GM21367 (cell line): ENCODE results near the gene FOXO1.

Experiments used
- ATAC-seq: cut with Tn5 transposase; IDR thresholded peaks from one replicate; pipeline ENCODE4 v1.9.1; 2021; ENCODE audit not compliant: unreplicated experiment

FOXO1 gene

DNA sequence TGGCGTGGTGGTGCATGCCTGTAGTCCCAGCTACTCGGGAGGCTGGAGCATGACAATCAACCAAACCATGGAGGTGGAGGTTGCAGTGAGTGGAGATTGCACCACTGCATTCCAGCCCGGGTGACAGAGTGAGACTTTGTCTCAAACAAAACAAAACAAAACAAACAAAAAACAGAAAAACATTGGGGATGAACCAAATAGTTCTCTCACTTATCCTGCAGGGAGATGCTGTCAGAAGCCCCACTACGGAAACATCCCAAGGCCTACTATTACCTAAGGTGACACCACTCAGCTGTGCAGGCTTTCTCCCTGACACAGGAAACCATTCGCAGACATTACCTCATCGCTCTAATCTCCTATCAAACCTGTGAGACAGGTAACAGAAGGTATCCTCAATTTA lies 113.5 kb downstream of the FOXO1 start:
- no peak for ATAC-seq

DNA sequence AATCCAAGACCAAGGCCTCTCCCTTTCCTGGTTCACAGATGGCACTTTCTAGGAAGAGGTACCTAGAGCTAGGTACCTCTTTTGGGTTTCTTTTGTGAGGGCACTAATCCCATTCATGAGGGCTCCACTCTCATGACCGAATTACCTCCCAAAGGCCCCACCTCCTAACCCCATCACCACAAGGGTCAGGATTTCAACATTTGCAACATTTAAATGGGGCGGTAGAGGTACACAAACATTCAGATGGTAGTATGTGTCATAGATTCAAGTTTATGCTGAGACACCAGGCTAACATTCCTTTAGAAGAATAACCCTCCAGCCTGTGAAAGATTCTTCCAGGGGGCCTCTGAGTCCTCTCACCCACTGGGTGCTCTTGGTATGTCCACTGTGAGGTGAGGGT lies 116.3 kb downstream of the FOXO1 start:
- ATAC-seq, result no peak

DNA sequence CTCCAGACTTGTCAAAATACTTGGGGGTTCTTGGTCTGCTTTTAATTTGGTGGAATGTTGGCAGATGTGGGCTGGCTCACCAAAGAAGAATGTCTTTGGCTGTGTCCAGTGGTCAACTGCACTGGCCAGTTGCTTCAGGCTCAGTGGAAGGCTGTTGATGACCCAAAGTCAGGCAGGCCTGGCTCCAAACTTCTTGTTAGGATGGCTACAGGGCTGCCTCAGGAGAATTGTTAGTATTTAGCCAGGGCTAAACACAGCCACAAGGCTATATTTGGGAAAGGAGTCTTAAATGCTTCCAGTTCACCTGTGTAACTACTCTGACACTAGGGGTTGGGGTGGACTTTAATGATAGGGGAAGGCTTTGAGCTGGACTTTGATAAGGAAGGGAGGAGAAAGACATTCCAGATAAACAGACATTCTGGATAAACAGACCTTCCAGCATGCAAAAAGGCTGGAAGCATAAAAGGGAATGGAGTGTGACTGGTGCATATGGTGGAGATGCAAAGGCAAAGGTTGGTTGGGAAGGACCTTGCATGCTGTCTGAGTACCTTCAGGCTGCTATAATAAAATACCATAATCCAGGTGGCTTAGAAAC lies 116.8 kb downstream of the FOXO1 start:
- no peak for ATAC-seq

DNA sequence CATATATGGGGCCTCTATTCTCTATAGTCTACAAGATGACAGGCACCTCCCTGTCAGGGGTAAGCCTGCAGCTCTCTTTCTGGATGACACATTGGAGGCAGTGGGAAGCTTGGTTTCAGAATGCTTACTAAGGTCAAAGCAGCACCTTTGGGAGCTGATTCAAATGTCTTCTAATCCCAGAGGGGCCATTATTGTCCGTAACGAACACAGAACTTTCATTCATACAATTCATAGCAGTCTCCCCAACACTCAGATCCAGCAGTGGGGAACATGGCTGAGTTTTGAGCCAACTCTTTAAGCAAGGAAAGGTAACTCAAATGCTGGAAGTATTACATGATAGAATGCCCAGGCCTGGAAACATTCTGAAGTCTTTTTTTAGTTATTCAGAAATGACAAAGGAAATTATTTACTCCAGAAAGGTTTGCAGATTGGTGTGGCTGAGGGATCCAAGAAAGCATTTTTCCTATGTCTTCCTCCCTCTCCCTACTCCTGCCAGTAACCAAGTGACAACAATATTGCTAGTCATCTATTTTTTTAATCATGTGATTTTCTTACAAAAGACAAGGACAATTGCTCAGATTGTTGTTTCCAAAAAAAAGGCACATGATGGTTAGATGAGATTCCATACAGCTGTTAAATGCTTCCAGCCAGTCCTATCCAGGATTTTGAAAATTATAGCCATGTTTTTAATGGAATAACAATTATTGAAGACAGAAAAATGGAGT lies 118.7 kb downstream of the FOXO1 start:
- ATAC-seq, result no peak

DNA sequence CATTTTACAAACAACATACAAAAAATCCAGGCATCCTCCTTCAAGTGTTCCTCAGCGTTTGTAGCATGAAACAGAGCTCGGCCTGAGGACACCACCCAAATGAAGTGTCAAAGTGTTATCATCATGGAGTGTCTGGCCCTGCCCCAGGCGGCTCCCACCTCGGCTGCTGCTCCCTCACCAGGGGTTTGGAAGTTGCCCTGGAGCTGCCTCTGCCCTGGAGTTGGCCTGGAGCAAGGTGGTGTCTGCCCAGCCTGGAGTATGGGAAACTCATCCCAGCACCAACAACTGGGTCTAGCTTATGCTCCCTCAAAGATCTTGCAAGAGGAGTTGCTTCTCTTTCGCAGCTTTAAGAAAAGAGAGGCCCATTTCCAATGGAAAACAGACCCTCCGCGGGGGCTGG lies 120.4 kb downstream of the FOXO1 start:
- ATAC-seq, result no peak

DNA sequence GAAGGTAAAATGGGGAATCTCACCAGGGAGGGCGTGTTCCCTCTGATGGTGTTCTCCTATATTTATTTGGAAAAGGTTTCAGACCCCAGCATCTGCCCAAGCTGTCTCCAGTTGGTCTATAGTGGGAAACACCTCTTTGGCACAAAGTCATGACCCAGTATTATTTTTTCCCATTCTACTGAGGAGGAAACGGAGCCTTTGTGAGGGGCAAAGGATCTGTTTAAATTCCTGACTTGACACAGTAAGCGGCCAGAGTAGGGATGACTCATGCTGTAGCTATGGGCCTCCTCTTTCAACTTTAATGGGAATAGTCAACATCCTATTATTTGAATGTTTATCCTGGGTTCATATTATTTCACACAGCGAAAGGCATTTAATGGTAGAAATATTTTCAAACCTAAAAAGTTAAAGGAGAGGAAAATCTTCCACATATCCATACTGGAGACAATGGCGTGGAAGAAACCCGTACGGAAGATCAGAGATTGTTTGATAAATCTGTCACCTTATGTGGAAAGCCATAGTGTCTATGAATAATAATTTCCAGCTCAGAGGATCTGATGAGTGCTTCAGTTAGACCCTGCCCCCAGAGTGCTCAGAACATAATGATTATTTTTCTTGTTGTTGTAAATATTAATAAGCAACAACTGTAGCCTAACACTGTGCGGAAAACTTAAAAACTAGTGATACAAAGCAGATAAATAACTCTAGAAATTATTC lies 126.0 kb downstream of the FOXO1 start:
- no peak for ATAC-seq

DNA sequence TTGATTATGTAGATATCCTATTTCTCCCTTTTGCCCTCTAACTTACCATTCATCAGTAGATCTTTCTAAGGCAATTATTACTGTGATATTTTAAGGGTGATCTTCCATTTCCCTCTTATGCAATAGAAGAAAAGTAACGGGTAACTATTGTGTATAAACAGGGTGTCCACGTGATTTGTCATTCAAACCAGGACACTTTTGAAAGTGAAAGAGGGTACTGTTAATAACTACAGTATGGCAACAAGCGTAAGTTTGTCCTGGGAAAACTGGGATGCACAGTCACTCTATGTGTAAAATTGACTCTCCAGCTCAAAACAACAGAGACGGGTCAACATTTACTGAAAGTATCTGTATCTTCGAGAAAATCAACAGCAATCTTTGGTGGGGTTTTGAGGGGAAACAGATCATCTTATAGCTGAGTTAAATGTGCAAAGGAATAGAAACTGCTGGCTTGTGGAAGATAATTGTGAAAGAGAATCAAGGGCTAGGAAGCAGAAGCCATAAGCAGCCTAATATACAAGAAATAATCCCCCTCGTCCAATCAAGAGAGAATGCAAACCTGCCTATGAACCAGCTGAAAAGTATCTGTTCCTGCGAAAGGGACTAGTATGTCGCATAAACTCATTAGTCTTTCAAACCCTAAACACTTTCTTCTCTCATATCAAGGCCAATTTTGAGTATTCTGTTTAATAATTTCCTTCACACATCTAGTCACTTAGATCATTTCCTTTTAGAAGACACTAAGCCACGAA lies 126.7 kb downstream of the FOXO1 start:
- ATAC-seq, result no peak

DNA sequence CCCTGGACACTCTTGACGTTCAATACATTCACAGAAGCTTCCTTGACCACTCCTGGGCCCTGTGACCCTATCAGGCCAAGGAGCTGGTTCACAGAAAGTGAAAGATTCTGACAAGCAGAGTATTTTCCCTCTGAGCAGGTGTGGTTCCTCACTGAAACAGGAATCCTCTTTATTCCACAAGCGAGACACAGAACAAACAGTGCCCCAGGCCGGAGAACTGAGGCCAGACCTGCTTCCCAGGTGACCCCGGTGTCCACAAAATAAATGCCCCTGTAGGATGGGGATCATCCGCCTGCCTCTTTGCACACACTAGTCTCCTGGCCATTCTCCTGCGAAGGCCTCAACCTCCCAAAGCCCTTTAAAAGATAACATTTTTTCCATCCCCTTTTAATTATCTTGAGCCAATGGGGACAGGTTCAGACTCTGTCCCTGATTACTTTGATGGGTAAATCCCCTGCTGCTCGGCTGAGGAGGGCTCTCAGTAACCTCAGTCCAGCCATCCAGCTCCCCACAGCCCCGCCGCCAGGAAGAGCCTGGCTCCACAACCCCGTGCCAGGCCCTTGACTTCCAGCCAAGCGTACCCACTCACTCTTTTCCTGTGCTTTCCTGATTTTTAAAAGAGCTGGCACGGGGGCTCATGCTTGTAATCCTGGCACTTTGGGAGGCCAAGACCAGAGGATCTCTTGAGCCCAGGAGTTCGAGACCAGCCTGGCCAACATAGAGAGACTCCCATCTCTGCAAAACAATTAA lies 129.1 kb downstream of the FOXO1 start:
- ATAC-seq, result no peak

DNA sequence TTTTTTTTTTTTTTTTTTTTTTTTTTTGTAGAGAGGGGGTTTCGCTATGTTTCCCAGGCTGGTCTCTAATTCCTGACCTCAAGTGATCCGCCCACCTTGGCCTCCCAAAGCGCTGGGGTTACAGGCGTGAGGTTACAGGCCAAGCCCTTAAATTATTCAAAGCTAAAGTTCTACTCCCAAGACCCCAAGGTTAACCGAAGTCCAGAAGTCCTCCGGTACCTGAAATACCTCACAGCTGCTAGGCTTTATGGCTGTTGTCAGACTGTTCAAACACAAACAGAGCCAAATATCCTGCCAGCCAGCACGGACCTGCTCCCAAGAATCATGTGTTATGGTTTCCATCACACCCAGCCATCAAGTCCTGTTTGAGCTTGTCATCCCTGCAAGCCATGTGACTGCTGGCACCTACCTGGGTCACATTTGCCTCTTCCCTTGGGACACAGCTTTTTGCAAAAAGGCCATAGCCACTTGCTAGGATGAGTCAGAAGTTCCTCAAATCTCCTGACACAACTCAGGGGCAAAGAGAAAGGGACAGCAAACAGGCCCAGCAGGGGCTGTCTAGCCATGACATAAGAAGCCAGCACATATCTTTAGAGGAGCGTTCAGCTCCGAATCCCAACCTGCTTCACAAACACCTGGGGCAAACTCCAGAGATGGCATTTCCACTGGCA lies 129.9 kb downstream of the FOXO1 start:
- no peak for ATAC-seq

DNA sequence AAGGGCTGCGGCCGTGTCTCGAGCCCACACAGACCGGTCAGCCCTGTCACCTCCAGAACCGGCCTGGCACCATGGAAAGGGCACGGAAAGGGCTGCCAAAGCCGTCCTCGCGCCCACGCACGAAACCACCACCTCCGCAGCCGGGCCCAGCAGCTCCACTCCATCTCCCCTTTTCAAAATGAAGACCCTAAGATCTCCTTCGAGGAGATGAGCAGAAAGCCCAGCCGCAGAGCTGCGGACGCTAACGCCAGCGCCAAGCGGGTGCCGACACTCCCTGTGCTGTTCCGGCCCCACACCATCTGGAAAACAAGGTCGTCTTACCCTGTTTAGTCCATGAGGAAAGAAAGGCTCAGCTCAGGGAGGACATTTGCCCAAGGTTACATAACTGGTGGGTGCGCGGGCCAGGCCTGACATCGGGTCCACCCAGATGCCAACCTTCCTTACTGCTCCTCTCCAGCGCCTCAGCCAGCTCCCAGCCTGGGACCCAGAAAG lies 131.1 kb downstream of the FOXO1 start:
- ATAC-seq, result no peak

DNA sequence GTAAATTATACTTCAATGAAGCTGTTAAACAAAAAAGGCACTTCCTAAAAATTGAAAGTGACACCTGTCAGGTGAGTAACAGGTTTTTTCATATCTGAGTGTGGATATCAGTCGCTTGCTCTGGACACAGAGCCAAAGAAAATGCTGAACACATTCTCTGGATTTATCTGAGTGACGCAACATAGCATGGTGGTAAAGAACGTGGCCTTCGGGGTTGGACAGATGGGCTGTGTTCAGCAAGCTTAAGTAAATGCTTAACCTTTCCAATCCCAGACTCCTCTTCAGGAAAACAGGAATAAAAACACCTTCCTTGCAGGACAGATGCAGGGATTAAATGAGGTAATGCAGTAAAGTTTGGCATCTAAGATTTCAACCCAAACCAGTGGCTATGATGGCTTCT lies 132.0 kb downstream of the FOXO1 start:
- ATAC-seq, result no peak

DNA sequence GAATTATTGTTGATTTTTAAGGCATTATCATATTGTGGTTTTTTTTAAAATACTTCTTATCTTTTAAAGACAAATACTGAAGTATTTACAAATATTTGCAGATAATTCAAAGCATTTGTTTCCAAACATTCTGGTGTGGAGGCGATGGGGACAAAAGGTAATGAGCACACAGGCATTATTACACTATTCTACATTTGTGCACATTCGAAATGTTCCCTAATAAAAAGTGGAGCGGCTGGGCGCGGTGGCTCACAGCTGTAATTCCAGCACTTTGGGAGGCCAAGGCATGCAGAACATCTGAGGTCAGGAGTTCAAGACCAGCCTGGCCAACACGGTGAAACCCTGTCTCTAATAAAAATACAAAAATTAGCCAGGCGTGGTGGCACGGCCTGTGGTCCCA lies 133.4 kb downstream of the FOXO1 start:
- ATAC-seq, result no peak

DNA sequence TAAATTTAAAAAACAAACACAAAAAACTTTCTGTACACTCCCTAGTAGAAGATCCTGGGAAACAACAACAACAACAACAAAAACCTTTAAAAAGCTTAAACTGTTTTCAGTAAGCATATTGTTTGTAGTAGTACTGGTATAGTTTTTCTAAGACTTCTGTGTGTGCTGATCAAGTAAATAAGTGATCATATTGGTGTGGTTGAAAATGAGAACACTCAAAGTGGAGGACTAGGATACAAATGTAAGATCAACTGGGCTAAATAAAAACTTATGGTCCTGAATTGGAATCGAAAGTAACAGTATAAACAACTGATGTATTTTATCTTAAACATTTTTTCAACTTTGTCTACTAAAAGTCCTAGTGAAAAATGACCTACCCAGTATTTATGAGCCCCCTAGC lies 135.5 kb downstream of the FOXO1 start:
- no peak for ATAC-seq

DNA sequence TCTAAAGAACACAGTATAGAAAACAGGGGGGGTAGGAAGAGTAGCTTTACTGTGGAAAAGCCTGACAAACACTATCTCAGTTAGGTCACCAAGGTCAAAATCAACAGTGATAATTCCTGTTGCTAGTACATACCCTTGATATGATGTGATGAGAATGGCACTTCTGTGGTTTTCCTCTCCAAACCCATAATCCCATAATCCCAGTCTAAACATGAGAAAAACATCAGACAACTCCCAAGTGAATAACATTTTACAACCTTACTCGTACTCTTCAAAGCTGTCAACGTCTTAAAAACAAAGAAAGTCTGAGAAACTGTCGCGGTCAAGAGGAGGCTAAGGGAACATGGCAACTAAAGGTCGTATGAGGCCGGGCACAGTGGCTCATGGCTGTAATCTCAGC lies 137.6 kb downstream of the FOXO1 start:
- no peak for ATAC-seq

DNA sequence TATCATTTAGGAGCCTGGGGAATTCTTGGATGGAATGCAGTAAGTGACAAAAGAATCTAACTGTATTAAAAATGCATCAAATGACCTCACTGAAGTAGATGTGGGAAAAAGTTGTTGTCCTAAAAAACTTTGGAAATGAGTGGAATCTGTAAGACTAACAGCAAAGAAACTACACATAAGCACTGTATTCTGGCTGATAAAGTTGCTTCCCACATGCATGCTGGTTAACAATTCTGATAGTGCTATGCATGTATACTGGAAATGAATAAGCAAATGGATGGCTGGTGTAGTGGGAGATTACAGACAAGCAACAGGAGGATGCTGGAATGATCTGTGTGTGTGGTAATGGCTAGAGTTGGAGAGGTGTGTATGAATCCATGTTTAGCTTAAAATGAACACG lies 138.5 kb downstream of the FOXO1 start:
- ATAC-seq, result no peak

DNA sequence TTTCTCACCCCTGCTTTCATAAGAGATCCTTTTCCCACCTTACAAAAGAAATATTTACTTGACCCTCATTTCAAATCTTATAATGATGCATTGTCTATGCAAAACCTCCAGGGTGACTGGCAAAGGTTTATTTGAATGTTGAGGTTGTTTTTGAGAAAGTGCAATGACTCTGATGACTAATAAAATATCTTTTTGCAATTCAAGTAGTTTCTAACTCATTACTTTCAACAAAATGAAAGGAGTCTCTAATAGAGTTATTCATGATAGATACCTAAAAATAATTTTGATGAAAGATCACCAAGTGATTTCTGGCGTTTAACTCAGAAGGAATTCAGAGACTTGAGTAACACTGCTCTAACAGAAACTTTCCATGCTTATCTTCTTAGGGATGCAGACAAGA lies 144.2 kb downstream of the FOXO1 start:
- ATAC-seq, result no peak

DNA sequence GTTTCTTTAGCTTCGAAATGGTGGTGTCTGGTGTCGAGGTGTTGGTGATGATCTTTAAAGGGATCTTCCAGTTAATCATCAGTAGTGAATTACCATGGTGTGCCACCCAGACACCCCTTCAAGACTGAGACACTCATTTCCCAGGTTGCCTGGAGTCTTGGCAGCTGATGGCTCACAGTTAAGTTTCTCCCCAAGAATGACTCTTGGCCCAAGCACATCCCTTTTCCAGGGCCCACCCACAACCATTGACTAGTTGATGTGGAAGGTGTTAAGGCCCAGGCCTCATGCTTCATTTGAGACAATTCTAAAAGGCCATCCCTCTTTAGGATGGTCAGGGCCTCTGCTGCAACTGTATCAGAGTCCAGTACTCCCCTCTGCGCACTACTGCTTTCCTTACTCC lies 145.5 kb downstream of the FOXO1 start:
- no peak for ATAC-seq

DNA sequence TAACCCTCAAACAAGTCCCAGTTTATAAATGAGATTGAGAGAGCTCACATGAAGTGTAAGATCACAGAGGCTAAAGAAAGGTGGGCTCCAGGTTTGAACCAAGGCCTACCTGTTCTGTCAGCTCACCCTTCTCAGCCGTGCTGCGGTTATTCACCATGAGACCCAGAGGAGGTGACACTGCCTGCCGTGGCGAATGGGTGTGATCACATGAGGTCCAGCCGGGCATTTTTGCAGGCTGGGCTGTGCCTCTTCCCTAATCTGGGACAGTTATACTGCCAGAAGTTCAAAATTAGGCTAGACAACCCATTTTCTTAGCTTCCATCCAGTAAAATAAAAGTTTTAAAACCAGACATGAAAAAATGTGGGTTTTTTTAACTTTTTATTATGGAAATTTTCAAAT lies 146.8 kb downstream of the FOXO1 start:
- ATAC-seq, result no peak

DNA sequence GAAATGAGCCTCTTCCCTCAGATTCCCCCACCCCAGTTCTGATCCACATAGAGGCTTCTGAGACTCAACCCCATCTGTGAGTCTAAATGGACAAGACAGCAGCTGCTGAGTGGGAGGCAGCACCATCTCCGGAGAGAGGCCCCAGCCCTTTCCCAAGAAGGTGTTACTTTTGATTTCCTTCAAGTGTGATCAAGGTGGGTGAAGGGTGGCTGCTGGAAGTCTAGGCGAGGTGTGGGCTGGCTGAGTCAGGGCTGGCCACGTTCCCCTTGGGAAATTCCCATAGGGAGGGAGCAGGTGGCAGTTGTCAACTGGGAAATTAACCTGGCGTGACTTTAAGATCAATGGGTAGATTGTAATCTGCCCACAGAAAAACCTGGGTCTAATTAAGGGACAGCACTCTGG lies 148.0 kb downstream of the FOXO1 start:
- ATAC-seq, result peak; percentile 59
